ENCODE measurements around the gene RAB44. TPM values are rescaled to one million over a fixed set of nuclear protein-coding genes. Genes with fewer than 3 reads are reported as not detected.

RAB44 gene
- total RNA-seq, 1 donor from 2014 or later: 0.95 TPM

- TF ChIP-seq CTCF (IDR thresholded peaks at IDR 0.05): no peak
- Histone ChIP-seq H3K9me3 (no peaks in the 10 kb centered on the region), H3K4me3 (no peak overlapping the region), H3K4me1 (peaks cover 32% of the 10 kb centered on the region), H3K36me3 (no peaks in the 10 kb centered on the region), H3K27me3 (ENCODE audit: low read depth) (peaks cover 4% of the 10 kb centered on the region), H3K27ac (no peak overlapping the region)
- no peak for DNase-seq
- ATAC-seq: no peak
- intact Hi-C loops (cut with DNase I): no loop called here
Observed at GRCh38 chr6:36665180-36665579, 32.4 kb upstream of the RAB44 start.

- Histone ChIP-seq H3K27me3 (ENCODE audit: low read depth) (no peaks in the 10 kb centered on the region), H3K27ac (no peak overlapping the region)
Observed at GRCh38 chr6:36666287-36666686, 31.3 kb upstream of the RAB44 start.

GRCh38 chr6:36666826-36667591 lies 30.6 kb upstream of the RAB44 start:
- intact Hi-C loops (cut with DNase I): no loop called here
- no peak overlapping the region for H3K4me3 ChIP-seq
- TF ChIP-seq CTCF (IDR thresholded peaks at IDR 0.05): no peak
- no peaks in the 10 kb centered on the region for H3K9me3 ChIP-seq
- H3K4me1 ChIP-seq: peaks cover 20% of the 10 kb centered on the region
- DNase-seq (peak; percentile 83), ATAC-seq (peak; percentile 88 to 92)
- no peak overlapping the region for H3K27ac ChIP-seq
- no peaks in the 10 kb centered on the region for H3K36me3 ChIP-seq
- no peaks in the 10 kb centered on the region for H3K27me3 ChIP-seq (ENCODE audit: low read depth)

More at GRCh38 chr6:36666287-36666686, 31.3 kb upstream of the RAB44 start:
- TF ChIP-seq CTCF (IDR thresholded peaks at IDR 0.05): no peak
- peaks cover 21% of the 10 kb centered on the region for H3K4me1 ChIP-seq
- no peaks in the 10 kb centered on the region for H3K9me3 ChIP-seq
- H3K4me3 ChIP-seq: no peak overlapping the region
- ATAC-seq: no peak
- DNase-seq: no peak
- H3K36me3 ChIP-seq: no peaks in the 10 kb centered on the region
- intact Hi-C loops (cut with DNase I): no loop called here

- Histone ChIP-seq H3K9me3 (no peaks in the 10 kb centered on the region), H3K4me3 (no peak overlapping the region), H3K36me3 (no peaks in the 10 kb centered on the region), H3K27me3 (ENCODE audit: low read depth) (no peaks in the 10 kb centered on the region), H3K27ac (no peak overlapping the region), H3K4me1 (peaks cover 20% of the 10 kb centered on the region)
- intact Hi-C loops (cut with DNase I): no loop called here
- no peak for ATAC-seq
- no peak for TF ChIP-seq CTCF (IDR thresholded peaks at IDR 0.05)
- no peak for DNase-seq
Observed at GRCh38 chr6:36668591-36668990, 29.0 kb upstream of the RAB44 start.

- intact Hi-C loops (cut with DNase I): no loop called here
- peaks cover 20% of the 10 kb centered on the region for H3K4me1 ChIP-seq
- H3K27me3 ChIP-seq (ENCODE audit: low read depth): no peaks in the 10 kb centered on the region
- no peak overlapping the region for H3K4me3 ChIP-seq
- no peak for TF ChIP-seq CTCF (IDR thresholded peaks at IDR 0.05)
- ATAC-seq: no peak
- H3K36me3 ChIP-seq: no peaks in the 10 kb centered on the region
- no peaks in the 10 kb centered on the region for H3K9me3 ChIP-seq
- no peak for DNase-seq
- H3K27ac ChIP-seq: no peak overlapping the region
Observed at GRCh38 chr6:36669002-36669401, 28.6 kb upstream of the RAB44 start.

Measured in lower lobe of right lung (tissue), 2 donors.